Fibroblast of pulmonary artery (primary cell): Measurements from ENCODE around the gene UBE2U.

Experiments used
- DNase-seq: peaks from one replicate; pipeline ENCODE4 v3.0.0-alpha.2; 2010; ENCODE audit warnings: low read depth
- H3K4me3 ChIP-seq: replicated peaks from 2 replicates; pipeline ENCODE4 v1.5.1; 2011; ENCODE audit warnings: low read depth, mild to moderate bottlenecking, control low read depth, low read length, moderate library complexity
- TF ChIP-seq, protein P1 (sequence below): IDR thresholded peaks from 2 replicates; pipeline ENCODE4 v1.5.1; 2011; ENCODE audit warnings: mild to moderate bottlenecking, control low read depth, low read length, inconsistent platforms; ENCODE audit errors: missing control alignments

UBE2U gene

DNA sequence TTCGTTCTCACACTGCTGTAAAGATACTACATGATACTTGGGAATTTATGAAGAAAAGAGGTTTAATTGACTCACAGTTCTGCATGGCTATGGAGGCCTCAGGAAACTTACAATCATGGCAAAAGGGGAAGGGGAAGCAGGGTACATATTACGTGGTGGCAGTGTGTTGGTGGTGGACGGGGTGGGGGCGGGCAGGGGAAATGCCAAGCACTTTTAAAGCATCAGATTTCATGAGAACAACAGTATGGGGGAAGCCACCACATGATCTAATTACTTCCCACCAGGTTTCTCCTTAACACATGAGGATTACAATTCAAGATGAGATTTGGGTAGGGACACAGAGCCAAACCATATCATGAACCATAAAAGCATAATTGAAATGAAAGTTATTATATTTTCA, 88.5 kb downstream of the UBE2U start:
- H3K4me3 ChIP-seq, result no peak overlapping the region
- TF ChIP-seq, protein P1, sequence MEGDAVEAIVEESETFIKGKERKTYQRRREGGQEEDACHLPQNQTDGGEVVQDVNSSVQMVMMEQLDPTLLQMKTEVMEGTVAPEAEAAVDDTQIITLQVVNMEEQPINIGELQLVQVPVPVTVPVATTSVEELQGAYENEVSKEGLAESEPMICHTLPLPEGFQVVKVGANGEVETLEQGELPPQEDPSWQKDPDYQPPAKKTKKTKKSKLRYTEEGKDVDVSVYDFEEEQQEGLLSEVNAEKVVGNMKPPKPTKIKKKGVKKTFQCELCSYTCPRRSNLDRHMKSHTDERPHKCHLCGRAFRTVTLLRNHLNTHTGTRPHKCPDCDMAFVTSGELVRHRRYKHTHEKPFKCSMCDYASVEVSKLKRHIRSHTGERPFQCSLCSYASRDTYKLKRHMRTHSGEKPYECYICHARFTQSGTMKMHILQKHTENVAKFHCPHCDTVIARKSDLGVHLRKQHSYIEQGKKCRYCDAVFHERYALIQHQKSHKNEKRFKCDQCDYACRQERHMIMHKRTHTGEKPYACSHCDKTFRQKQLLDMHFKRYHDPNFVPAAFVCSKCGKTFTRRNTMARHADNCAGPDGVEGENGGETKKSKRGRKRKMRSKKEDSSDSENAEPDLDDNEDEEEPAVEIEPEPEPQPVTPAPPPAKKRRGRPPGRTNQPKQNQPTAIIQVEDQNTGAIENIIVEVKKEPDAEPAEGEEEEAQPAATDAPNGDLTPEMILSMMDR, result no peak
- DNase-seq, result no peak

- H3K4me3 ChIP-seq, result no peak overlapping the region
- peak; percentile 58 for DNase-seq
Observed at GRCh38 chr1:64292399-64292798, 89.0 kb downstream of the UBE2U start.

GRCh38 chr1:64293820-64294219, 90.4 kb downstream of the UBE2U start:
- no peak overlapping the region for H3K4me3 ChIP-seq
- no peak for DNase-seq
- TF ChIP-seq, protein P1, result no peak

More at GRCh38 chr1:64292399-64292798, 89.0 kb downstream of the UBE2U start:
- TF ChIP-seq, protein P1, result no peak

DNA sequence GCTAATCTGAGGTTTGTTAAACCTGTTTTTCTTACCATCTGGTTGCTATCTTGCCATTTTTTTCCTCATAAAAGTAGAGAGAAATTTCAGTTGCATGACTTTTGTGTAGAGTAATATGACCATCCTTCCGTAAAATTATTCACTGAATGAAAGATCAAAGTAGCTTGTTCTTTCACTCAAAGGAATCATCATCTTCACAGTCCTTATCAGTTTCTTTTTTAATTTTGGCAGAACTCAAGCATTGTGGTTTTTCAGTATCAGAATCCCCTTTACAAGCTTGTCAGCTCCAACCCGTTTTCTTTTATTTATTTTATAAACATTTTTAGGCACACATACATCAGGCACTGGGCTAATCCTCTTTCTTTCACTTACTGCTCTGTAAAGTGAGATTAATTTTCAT, 91.7 kb downstream of the UBE2U start:
- no peak overlapping the region for H3K4me3 ChIP-seq
- no peak for DNase-seq
- TF ChIP-seq, protein P1, result no peak

DNA sequence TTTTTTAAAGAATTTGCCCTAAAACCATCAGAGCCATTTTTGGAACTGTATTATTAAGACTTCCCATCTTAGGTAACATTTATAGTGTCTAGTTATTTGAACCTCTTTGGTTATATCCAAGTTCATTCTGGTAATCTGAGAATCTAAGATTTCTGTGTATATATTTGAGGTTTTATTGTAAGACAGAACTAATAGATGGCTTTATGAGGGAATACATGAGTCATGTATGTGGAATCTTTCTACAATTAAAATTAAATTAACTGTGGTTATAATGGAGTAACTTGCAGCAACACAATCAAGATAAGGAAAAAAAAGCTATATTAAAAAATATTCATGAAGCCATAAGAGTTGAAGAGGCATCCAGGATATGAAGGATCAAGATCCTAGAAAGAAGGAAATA, 92.1 kb downstream of the UBE2U start:
- no peak for DNase-seq
- TF ChIP-seq, protein P1, result no peak
- H3K4me3 ChIP-seq, result no peak overlapping the region

DNA sequence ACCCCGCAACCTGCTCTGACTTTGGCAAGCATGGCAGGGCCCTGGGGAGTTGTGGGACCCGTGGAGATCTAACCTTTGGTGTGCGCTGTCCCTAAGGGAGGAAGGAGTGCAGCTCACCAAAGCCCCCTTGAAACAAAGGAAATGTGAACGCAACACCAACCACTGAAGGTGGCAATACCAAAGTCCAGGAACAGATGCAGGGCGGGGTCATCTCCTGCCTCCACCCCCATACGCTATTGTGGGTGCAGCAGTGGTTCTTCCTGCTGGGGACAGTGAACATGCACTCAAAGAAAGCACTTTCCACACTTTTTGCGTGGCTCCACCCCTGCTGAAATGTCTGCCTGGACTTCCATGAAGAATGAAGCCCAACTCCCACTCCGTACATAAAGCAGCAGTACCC, 93.0 kb downstream of the UBE2U start:
- DNase-seq, result no peak

GRCh38 chr1:64302194-64302593, 98.8 kb downstream of the UBE2U start:
- no peak for DNase-seq
- no peak overlapping the region for H3K4me3 ChIP-seq
- TF ChIP-seq, protein P1, result no peak

More for the DNA sequence above, 93.0 kb downstream of the UBE2U start:
- no peak overlapping the region for H3K4me3 ChIP-seq
- TF ChIP-seq, protein P1, result no peak
